WI38 (cell line): ENCODE results near the gene ADGRD2.

Source experiments
- H3K4me3 ChIP-seq: 2 replicates; pipeline ENCODE4 v1.5.1; 2011; ENCODE audit warnings: low read depth, mild to moderate bottlenecking, control low read depth, low read length
- TF ChIP-seq, protein P1 (sequence below): IDR thresholded peaks from 2 replicates; pipeline ENCODE4 v1.5.1; 2012; ENCODE audit warnings: low read depth, mild to moderate bottlenecking, control low read depth, low read length

ADGRD2 gene

GRCh38 chr9:124438091-124438490, 12.2 kb upstream of the ADGRD2 start:
- H3K4me3 ChIP-seq, result no peak overlapping the region
- TF ChIP-seq, protein P1, sequence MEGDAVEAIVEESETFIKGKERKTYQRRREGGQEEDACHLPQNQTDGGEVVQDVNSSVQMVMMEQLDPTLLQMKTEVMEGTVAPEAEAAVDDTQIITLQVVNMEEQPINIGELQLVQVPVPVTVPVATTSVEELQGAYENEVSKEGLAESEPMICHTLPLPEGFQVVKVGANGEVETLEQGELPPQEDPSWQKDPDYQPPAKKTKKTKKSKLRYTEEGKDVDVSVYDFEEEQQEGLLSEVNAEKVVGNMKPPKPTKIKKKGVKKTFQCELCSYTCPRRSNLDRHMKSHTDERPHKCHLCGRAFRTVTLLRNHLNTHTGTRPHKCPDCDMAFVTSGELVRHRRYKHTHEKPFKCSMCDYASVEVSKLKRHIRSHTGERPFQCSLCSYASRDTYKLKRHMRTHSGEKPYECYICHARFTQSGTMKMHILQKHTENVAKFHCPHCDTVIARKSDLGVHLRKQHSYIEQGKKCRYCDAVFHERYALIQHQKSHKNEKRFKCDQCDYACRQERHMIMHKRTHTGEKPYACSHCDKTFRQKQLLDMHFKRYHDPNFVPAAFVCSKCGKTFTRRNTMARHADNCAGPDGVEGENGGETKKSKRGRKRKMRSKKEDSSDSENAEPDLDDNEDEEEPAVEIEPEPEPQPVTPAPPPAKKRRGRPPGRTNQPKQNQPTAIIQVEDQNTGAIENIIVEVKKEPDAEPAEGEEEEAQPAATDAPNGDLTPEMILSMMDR, result no peak

DNA sequence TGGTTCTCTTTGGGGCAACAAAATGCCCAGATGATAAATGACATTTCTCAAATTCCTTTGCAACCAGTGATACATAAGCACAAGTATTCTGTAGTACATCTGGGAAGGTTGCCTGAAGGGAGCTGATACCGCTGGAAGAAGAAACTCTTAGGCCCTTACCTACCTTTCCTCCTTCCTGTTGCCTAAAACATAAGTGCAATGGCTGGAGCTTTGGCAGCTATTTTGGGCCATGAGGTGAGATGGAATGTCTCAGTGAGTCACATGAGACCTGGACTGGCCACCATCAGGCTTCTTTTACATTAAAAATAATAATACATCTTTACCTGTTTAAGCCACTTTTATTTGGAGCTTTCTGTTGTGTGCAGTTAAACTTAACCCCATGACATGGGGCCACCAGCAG, 11.2 kb upstream of the ADGRD2 start:
- no peak overlapping the region for H3K4me3 ChIP-seq
- TF ChIP-seq, protein P1, result no peak

DNA sequence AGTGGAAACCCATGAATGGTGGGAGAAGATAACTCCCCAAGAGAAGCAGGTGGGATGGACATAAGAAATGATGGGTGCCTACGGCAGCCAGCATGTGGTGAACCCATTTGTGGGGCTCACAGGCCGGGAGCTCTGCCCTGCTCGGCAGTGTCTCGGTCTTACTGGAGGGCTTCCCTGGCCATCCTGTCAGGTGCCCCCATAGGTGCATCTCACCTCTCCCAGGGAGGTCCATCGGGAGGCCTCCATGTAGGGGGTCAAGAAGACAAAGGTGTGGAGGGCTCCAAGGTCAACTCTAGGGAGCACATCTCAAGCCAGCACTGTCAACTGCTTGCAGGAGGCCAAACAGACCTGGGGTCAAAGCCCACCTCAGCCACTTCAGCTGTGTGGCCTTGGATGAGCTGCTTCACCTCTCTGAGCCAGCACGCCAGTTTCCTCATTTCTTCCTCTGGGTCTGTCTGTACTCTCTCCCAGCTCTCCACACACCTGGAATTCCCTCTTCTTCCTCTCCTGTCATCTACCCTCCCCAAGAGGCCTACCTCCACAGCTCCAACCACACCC, 10.5 kb upstream of the ADGRD2 start:
- TF ChIP-seq, protein P1, result no peak

GRCh38 chr9:124440786-124441185, 9.5 kb upstream of the ADGRD2 start:
- TF ChIP-seq, protein P1, result no peak
- H3K4me3 ChIP-seq, result no peak overlapping the region

More for the DNA sequence above, 10.5 kb upstream of the ADGRD2 start:
- H3K4me3 ChIP-seq, result no peak overlapping the region

DNA sequence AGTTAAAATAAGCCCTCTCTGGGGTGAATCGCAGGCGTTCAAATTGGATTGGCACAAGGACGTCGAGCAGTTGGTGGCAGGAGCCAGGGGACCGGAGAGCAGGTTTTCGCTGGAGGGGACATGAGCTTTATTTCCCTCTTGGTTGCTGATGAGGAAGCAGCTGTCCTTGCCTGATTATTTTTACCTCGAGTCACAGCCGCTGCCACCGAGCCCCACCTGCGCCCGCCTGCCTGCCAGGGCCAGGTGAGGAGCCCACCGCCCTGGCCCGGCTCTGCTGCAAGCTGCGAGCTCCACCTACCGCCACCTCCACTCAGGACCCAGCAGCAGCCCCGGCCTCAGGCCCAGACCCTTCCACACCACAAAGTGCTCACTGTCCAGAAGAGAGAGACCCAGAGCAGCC, 9.0 kb upstream of the ADGRD2 start:
- H3K4me3 ChIP-seq, result no peak overlapping the region
- TF ChIP-seq, protein P1, result no peak

DNA sequence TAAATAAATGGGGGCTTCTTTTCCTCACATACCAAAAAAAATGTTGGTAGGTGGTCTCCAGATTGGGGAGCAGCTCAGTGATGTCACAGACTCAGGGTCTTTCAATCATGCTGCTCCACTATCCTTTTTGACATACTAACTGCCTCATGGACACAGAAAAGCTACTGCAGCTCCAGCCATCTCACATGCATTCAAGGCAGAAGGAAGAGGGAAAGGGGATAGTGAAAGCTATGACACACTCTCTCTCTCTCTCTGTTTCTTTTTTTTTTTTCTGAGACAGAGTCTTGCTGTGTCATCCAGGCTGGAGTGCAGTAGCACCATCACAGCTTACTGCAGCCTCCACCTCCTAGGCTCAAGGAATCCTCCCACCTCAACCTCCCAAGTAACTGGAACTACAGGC, 7.9 kb upstream of the ADGRD2 start:
- no peak overlapping the region for H3K4me3 ChIP-seq
- TF ChIP-seq, protein P1, result no peak

DNA sequence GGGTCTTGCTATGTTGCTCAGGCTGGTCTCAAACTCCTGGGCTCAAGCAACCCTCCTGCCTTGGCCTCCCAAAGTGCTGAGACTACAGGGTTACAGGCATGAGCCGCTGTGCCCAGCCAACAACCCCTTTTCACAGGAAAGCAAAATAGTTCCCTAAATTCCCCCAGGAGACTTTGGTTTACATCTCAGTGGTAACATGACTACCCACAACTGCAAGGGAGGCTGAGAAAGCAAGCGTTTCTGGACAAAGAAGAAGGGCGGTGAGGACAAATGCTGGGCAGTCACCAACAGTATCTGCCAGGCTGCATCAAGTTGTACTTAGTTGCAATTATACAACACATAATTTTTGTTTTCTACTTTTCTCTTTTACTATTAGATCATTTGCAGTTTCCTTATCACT, 7.4 kb upstream of the ADGRD2 start:
- H3K4me3 ChIP-seq, result no peak overlapping the region
- TF ChIP-seq, protein P1, result no peak
